Skin of body (tissue), 2 donors: ENCODE results near the gene HLX. TPM values are rescaled to one million over a fixed set of nuclear protein-coding genes. Genes with fewer than 3 reads are reported as not detected.

ENCODE experiments used
- DNase-seq: peaks from one replicate; lab custom pipeline; 2025; lab: John Stamatoyannopoulos, UW
- total RNA-seq: library from RNA; depleted of rRNA; stranded (reverse); fragments of >200 nt; gene quantifications from one replicate; pipeline ENCODE4 v1.2.3, GENCODE V29; 2014

The HLX gene
- total RNA-seq, 1 donor from 2014 or later, result 10.9 TPM

DNA sequence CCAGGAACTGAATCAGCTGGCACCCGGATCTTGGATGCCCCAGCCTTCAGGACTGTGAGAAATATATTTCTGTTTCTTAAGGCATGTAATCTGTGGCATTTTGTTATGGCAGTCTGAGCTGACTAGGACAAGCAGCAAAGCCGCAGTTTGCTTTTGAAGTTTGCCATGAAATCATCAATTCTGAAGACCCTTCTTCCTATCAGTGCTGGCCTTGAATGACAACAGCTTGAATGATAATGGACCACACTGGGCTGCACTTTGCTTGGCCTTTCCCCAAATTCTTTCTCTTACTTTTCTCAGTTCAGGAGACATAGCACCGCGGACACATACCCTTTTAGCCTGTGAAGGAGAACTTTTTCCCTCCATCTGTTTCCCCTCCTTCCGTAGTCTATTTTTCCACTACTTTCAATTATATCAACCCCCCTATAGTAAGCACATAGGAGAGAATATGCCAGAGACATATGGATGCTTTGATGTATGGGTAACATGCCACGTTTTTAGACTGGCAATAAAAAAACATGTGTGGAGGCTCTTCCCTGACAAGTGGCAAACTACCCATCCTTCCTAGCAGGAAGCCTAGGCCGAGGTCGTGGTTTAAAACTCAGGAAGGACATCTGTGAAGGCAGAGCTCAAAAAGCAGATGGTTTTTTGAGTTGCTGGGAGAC is 42.9 kb downstream of the HLX start:
- no peak for DNase-seq

DNA sequence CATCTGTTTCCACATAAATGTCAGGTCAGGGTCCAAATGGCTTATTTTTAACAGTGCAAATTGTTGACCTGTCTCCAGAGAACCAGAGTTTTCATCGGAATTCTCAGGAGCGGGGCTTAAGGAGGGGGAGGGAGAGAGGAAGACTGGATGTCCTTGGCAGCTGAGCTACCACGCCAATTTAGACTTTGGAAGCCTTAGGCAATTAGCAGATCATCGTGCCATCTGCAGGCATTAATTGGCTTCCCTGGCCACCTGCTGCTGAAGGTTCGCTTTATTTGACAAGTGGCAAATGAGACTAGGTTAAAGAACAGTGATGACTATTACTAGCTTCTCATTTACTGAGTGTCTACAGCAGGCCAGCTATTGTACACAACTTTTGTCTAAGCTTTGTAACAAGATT is 43.7 kb downstream of the HLX start:
- no peak for DNase-seq

- no peak for DNase-seq
Observed at GRCh38 chr1:220924331-220924970, 45.2 kb downstream of the HLX start.

DNA sequence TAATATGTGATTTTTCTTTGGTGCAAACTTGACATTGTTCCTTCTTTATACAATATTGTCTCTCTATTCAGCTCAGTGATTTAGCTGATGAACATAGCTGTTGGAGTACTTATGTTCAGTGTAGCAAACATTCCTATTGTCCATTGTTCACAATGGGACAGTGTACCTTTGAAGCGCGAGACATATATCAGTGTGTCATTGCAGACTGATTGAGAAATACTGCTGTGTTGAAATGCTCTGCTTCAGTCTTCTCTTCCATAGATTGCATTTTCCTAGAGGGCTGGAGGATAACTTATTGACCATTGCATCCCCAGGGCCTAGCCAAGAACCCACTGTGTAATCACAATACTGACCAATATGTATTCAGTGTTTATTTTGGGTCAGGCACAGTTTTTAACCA is 46.5 kb downstream of the HLX start:
- DNase-seq, result no peak

DNA sequence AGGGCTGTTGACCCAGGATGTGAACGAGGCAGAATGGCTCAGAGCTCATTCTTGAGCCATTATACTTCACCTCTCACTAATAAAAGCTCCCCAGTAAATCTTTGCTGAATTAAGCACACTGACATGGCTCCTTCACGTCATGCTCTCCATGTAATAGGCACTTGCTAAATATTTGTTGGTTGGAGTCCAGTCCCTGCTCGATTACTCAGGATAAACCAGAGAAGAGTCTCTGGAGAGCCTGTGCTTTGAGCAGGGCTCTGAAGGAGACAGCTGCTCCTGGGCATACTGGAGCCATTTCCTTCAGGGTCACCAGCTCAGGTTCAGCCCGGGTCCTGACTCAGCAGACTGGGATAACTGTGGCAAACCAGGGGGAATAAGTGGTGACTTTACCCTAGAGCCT is 46.9 kb downstream of the HLX start:
- no peak for DNase-seq

DNA sequence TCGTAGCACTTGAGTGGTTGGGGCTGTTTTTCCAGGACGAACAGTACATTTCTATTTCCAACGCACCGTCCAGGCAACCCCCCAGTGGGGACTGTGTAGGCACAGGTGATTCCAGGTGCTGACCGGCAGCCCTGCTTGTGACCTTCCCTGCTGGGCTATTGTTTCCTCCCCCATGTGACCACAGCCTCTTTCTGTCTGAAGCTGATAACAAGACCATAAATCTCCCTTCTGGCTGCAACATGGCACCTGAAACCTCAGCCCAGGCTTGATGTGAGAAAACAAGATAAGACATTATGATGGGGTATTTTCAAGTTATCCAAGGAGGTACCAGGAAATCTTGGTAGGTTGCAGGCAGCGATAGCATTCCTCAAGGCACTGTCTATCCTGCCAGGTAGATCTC is 48.2 kb downstream of the HLX start:
- no peak for DNase-seq

DNA sequence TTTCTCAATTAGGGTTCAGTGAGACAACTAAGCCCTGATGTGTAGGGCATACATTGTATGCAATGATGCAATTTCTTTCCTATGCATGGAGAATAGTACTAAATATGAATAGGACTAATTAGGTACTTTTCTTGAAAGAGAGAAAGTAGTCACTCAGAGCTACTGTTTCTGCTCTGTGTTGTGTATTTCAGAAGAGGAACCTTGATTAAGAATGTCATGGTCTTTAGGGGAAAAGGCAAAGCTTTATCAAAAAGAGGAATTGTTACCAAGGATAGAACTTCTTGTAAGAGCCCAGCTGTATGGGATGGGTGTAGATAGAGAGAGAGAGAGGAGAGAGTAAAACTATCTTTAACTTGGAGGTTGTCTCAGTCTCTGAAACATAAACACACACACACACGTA is 49.1 kb downstream of the HLX start:
- no peak for DNase-seq

GRCh38 chr1:220928725-220929300 is 49.6 kb downstream of the HLX start:
- DNase-seq, result no peak

- DNase-seq, result no peak
Observed at GRCh38 chr1:220929304-220929703, 50.1 kb downstream of the HLX start.

Other genes with a start within 250 kb of the HLX start
- gene C1orf115, start 189.1 kb upstream of the HLX start, total RNA-seq, result 12.7 TPM
- gene MTARC2, start 131.1 kb upstream of the HLX start, total RNA-seq, result 8.2 TPM
- 15.5 TPM for gene MTARC1, start 92.5 kb upstream of the HLX start, total RNA-seq